GM18517 (cell line): ENCODE results near the gene CATSPERZ.
A peak's percentile ranks its signal among the peaks of the same experiment; 100 is the strongest.
"Not testable (repeated sequence)": the region's sequence is repeated elsewhere in the genome, so short reads cannot be mapped to it uniquely, and the experiment has no call there.

Experiments
- ATAC-seq: cut with Tn5 transposase; IDR thresholded peaks from one replicate; pipeline ENCODE4 v1.9.1; 2021; ENCODE audit warnings: mild to moderate bottlenecking, moderate library complexity; ENCODE audit not compliant: unreplicated experiment

Gene CATSPERZ

DNA sequence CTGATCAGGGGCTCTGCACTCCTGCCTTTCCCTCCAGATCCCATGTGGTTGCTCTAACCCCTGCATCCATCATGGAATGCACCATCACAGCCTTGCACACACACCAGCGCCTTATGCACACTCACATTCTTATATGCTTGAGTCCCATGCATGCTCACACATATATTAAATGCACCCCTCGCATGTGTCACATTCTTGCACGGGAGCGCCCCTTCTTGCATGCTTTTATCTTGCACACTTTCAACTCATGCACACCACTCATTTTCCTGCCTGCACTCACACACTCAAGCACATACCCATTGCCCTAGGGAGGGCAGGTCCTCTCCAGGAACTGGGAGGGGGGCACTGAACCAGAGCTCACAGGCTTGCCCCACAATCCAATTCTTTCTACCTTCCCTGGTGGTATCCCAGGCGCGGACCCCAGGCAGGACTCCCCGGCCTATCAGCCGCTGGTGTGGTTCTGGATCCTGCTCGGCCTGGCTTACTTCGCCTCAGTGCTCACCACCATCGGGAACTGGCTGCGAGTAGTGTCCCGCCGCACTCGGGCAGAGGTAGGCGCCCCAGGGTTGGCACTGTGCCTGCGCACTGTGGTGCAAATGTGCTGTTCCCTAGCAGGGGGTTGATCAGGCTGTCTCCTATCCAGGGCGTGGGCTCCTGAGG lies 2.3 kb upstream of the CATSPERZ start:
- ATAC-seq = no peak

- ATAC-seq = no peak
Measured at GRCh38 chr11:64298966-64299846, 952 bp upstream of the CATSPERZ start.

- ATAC-seq = no peak
Measured at GRCh38 chr11:64303109-64304031, 3.2 kb downstream of the CATSPERZ start.

DNA sequence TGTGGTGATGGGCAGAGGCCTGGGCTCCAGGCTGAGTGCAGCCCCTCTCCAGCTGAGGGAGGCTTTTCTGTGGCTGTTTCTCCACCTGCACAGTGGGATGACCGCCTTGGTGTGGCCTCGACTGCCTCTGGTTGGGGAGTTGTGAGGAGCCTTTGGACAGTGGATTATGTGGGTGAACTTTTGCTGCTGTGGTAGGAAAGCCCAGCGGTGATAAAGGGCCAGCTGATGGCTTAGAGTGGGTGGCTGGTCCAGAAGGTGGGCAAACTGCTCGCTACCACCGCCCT lies 3.8 kb downstream of the CATSPERZ start:
- no peak for ATAC-seq

DNA sequence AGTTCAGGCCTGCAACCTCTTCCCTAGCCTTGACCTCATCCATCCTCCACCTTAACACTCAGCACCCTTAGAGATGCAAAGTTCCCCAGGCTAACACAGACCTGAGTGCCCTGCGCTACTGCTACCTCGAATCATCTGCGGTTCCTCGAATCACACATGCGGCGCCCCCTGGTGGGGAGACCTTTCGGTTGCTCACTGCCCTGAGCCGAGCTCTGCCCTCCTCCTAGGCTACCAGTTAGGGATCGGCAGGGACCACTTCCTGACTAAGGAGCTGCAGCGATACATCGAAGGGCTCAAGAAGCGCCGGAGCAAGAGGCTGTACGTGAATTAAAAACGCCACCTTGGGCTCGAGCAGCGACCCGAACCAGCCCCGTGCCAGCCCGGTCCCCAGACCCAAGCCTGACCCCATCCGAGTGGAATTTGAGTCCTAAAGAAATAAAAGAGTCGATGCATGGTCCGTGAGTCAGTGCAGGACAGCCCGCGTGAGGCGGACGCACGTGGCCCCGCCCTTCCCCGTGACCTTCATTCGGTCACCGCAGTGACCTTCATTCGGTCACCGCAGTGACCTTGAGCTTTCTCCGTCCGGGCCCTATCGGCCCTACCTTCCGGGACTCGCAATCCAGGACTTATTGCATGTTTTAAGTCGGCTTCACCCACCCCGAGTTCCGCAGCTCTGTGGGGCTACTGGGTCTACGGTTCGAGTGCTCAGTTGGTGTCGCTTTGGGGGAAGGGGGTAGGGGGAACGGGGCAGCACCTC lies 4.3 kb downstream of the CATSPERZ start:
- peak; percentile 42 for ATAC-seq

GRCh38 chr11:64305075-64305690 lies 5.0 kb downstream of the CATSPERZ start, which contains the start of gene ESRRA:
Gene ESRRA, plus strand, starts transcription at chr11:64305524. Its CDS starts 1,656 bp downstream, at chr11:64307180.
- ATAC-seq = peak; percentile 75

DNA sequence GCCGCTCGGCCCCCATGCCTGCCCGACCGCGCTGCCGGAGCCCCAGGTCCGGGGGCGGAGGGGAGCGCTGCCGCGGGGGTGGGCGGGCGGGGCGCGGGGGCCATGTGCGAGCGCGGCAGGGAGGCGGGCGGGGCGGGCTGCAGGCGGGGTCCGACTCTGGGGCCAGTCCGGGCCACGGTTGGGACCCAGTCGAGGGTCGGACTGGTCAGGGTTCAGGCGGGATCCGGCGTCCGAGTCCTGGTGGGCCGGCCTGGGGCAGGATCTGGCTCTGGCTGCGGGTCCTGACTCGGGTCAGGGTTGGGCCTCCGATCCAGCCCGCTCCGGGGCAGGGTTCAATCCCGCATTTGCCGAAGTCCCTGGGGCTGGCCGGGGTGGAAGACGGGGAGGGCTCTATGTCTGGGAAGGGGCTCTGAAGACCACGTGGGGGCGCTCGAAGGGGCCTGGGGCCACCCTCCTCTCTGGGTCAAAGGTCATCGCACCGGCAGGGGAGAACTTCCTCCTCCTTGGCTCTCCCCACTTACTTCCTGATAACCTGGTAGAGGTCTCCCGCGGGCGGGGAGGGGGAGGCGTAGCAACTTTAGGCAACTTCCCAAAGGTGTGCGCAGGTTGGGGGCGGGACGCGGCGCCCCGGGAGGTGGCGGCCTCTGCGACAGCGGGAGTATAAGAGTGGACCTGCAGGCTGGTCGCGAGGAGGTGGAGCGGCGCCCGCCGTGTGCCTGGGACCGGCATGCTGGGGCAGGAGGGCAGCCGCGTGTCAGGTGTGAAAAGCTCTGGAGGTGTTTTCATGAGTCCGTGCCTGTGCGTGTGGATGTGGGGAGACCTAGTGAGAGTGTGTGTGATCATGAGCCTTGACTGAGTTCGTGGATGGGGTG lies 5.8 kb downstream of the CATSPERZ start:
- peak; percentile 31 for ATAC-seq

GRCh38 chr11:64306563-64306875 lies 6.4 kb downstream of the CATSPERZ start:
- ATAC-seq = no peak

GRCh38 chr11:64306876-64307622 lies 6.9 kb downstream of the CATSPERZ start:
- no peak for ATAC-seq

DNA sequence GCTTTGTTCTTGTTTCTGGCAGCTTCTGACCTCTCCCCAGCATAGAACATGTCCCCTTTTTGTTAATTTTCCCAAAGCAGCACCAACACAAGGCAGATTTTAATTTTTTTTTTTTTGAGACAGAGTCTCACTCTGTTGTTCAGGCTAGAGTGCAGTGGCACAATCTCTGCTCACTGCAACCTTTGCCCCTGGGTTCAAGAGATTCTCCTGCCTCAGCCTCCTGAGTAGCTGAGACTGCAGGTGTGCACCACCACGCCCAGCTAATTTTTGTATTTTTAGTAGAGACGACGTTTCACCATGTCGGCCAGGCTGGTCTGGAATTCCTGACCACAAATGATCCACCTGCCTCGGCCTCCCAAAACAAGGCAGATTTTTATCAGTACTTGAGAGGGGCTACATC lies 7.6 kb downstream of the CATSPERZ start:
- ATAC-seq = not testable (repeated sequence)

GRCh38 chr11:64312947-64313346 lies 12.8 kb downstream of the CATSPERZ start:
- ATAC-seq = no peak

DNA sequence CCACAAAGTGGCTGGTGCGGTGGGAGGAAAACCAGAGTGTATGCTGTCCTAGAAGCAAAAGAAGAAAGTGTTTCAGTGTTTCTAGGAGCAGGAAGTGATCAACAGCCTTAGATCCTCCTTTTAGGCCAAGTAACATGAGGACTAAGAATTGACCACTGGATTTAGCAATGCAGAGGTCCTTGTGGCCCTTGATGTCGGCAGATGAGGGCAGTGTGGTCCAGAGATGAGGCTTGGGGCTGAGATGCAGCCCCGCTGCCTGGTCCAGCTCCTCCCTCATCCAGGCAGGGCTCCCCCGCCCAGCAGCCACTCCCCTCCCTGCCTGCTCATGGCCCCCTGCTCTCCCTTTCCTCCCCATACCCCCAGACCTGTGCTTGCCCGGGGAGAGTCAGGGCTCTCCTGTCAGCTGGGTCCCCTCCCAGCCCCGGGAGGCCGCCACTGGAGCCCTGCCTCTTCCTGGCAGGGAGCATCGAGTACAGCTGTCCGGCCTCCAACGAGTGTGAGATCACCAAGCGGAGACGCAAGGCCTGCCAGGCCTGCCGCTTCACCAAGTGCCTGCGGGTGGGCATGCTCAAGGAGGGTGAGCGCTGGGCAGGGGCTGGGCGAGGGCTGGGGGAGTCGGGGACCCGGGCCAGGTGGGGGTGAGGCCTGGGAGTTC lies 13.5 kb downstream of the CATSPERZ start:
- ATAC-seq = no peak

- no peak for ATAC-seq
Measured at GRCh38 chr11:64314146-64314804, 14.1 kb downstream of the CATSPERZ start.

- no peak for ATAC-seq
Measured at GRCh38 chr11:64314805-64315561, 14.8 kb downstream of the CATSPERZ start.

DNA sequence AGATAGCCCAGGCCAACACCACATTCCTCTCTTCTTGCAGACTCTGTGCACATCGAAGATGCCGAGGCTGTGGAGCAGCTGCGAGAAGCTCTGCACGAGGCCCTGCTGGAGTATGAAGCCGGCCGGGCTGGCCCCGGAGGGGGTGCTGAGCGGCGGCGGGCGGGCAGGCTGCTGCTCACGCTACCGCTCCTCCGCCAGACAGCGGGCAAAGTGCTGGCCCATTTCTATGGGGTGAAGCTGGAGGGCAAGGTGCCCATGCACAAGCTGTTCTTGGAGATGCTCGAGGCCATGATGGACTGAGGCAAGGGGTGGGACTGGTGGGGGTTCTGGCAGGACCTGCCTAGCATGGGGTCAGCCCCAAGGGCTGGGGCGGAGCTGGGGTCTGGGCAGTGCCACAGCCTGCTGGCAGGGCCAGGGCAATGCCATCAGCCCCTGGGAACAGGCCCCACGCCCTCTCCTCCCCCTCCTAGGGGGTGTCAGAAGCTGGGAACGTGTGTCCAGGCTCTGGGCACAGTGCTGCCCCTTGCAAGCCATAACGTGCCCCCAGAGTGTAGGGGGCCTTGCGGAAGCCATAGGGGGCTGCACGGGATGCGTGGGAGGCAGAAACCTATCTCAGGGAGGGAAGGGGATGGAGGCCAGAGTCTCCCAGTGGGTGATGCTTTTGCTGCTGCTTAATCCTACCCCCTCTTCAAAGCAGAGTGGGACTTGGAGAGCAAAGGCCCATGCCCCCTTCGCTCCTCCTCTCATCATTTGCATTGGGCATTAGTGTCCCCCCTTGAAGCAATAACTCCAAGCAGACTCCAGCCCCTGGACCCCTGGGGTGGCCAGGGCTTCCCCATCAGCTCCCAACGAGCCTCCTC lies 15.7 kb downstream of the CATSPERZ start:
- ATAC-seq = not testable (repeated sequence)
